HL-60 (cell line): ENCODE measurements around the gene PRRC2C.

Experiments used
- DNase-seq, 2 experiments: peaks; one replicate each; pipeline ENCODE4 v3.0.0-alpha.2; 2010 to 2020; ENCODE audit warnings: low read depth in 1 of 2, low spot score in 1 of 2
- H3K27ac ChIP-seq: fragments of 250-450 bp; sonication (Bioruptor Pico); replicated peaks from 2 replicates; pipeline ENCODE4 v1.5.1; 2020; ENCODE audit warnings: mild to moderate bottlenecking, moderate library complexity
- H3K27me3 ChIP-seq: fragments of 250-450 bp; sonication (Bioruptor Pico); 2 replicates; pipeline ENCODE4 v1.5.1; 2021; ENCODE audit warnings: mild to moderate bottlenecking, moderate library complexity; ENCODE audit not compliant: insufficient read depth, poor library complexity, severe bottlenecking
- H3K4me3 ChIP-seq: replicated peaks from 2 replicates; pipeline ENCODE4 v1.5.1; 2011; ENCODE audit warnings: mild to moderate bottlenecking, control low read depth, low read length; ENCODE audit not compliant: insufficient read depth
- CTCF ChIP-seq: IDR thresholded peaks from one replicate; pipeline ENCODE4 v1.5.1; 2011; ENCODE audit warnings: low read length, control low read depth, inconsistent platforms; ENCODE audit not compliant: insufficient read depth
- GABPA ChIP-seq: IDR thresholded peaks from 2 replicates; pipeline ENCODE4 v1.6.1; 2012; ENCODE audit warnings: low read depth
- POLR2AphosphoS5 ChIP-seq: IDR thresholded peaks from 2 replicates; pipeline ENCODE4 v1.6.1; 2012; ENCODE audit warnings: low read depth
- REST ChIP-seq: IDR thresholded peaks from 2 replicates; pipeline ENCODE4 v1.6.1; 2012; ENCODE audit warnings: low read depth; ENCODE audit not compliant: insufficient replicate concordance
- SPI1 ChIP-seq: IDR thresholded peaks from 2 replicates; pipeline ENCODE4 v1.6.1; 2012; ENCODE audit warnings: low read depth, mild to moderate bottlenecking, borderline replicate concordance

PRRC2C gene

GRCh38 chr1:171460018-171460620 lies 25.2 kb upstream of the PRRC2C start:
- Histone ChIP-seq H3K4me3 (no peak overlapping the region), H3K27ac (no peak overlapping the region), H3K27me3 (no peaks in the 10 kb centered on the region)
- DNase-seq: no peak
- TF ChIP-seq CTCF: no peak
- TF ChIP-seq SPI1: no peak
- TF ChIP-seq GABPA: no peak
- TF ChIP-seq REST: no peak
- no peak for TF ChIP-seq POLR2AphosphoS5

GRCh38 chr1:171467626-171468025 lies 17.7 kb upstream of the PRRC2C start:
- no peak for TF ChIP-seq SPI1
- no peaks in the 10 kb centered on the region for H3K27me3 ChIP-seq
- H3K4me3 ChIP-seq: no peak overlapping the region
- no peak for DNase-seq
- no peak overlapping the region for H3K27ac ChIP-seq

GRCh38 chr1:171468120-171468750 lies 17.1 kb upstream of the PRRC2C start:
- no peak for DNase-seq
- no peak for TF ChIP-seq SPI1
- TF ChIP-seq REST: no peak
- no peak for TF ChIP-seq GABPA
- no peak for TF ChIP-seq POLR2AphosphoS5
- TF ChIP-seq CTCF: no peak
- Histone ChIP-seq H3K4me3 (no peak overlapping the region), H3K27ac (no peak overlapping the region), H3K27me3 (no peaks in the 10 kb centered on the region)

GRCh38 chr1:171470726-171471125 lies 14.6 kb upstream of the PRRC2C start:
- Histone ChIP-seq H3K27ac (no peak overlapping the region), H3K27me3 (no peaks in the 10 kb centered on the region), H3K4me3 (no peak overlapping the region)
- TF ChIP-seq CTCF (no peak), POLR2AphosphoS5 (no peak), REST (no peak), SPI1 (no peak), GABPA (no peak)
- no peak for DNase-seq
